Epithelial cell of proximal tubule (primary cell): ENCODE measurements around the gene CYB5A. TPM values are rescaled to one million over a fixed set of nuclear protein-coding genes. Genes with fewer than 3 reads are reported as not detected.

Experiments
- DNase-seq: peaks from one replicate; pipeline ENCODE4 v3.0.0-alpha.2; 2011; ENCODE audit warnings: low read depth
- H3K4me3 ChIP-seq: 2 replicates; pipeline ENCODE4 v1.5.1; 2011; ENCODE audit warnings: low read depth, mild to moderate bottlenecking, low read length
- CTCF ChIP-seq: conservative IDR thresholded peaks from 2 replicates; pipeline ENCODE4 v1.5.1; 2012; ENCODE audit warnings: low read depth, mild to moderate bottlenecking, low read length
- total RNA-seq: library from RNA; depleted of rRNA; stranded (reverse); fragments of >200 nt; gene quantifications from 2 replicates; pipeline ENCODE4 v1.2.3, GENCODE V29; 2015

Gene CYB5A
- total RNA-seq, 1 donor from 2014 or later: 140 TPM

- no peak for DNase-seq
- H3K4me3 ChIP-seq: no peak overlapping the region
- TF ChIP-seq CTCF: no peak
Measured at GRCh38 chr18:74282755-74283554, 8.8 kb downstream of the CYB5A start.

- no peak for DNase-seq
- H3K4me3 ChIP-seq: no peak overlapping the region
- no peak for TF ChIP-seq CTCF
Measured at GRCh38 chr18:74281980-74282754, 9.6 kb downstream of the CYB5A start.

GRCh38 chr18:74281011-74281979, 10.5 kb downstream of the CYB5A start:
- H3K4me3 ChIP-seq: no peak overlapping the region
- DNase-seq: no peak
- no peak for TF ChIP-seq CTCF

DNA sequence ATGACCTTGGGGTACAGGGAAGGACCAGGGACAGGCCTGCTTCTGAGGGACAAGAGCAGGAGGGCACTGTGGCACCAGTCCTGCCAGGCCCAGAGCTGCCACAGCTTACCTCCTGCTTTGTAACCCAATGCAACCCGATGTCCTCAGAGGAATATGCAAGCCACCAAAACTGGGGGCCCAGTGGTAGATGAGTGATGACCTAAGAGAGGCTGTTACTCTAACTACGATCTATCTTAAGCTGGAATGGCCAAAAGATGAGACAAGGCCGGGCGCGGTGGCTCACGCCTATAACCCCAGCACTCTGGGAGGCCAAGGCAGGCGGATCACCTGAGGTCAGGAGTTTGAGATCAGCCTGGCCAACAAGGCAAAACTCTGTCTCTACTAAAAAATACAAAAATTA, 12.8 kb downstream of the CYB5A start:
- H3K4me3 ChIP-seq: no peak overlapping the region
- no peak for TF ChIP-seq CTCF
- DNase-seq: no peak

DNA sequence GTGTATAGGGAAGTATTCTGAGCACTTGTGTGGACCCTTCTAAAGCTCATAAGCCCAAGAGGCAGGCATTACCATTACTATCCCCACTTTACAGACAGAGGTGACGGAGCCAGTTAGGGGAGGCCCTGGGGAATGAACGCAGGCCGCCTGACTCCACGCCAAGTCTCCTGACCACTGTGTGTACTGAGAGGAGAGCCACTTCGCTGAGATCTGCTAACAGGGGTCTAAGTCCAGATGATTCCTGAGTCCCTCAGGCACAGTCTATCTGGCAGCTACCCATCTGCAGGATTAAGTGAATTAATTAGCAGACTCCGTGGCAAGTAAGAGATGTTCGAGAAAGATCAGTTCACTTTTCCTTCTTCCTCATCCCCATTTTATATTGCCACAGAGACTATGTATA, 13.7 kb downstream of the CYB5A start:
- no peak for TF ChIP-seq CTCF

GRCh38 chr18:74277296-74277695, 14.5 kb downstream of the CYB5A start:
- DNase-seq: no peak
- H3K4me3 ChIP-seq: no peak overlapping the region
- TF ChIP-seq CTCF: no peak

More for the DNA sequence above, 13.7 kb downstream of the CYB5A start:
- DNase-seq: no peak
- H3K4me3 ChIP-seq: no peak overlapping the region
